ENCODE measurements around the gene ESPN. TPM values are rescaled to one million over a fixed set of nuclear protein-coding genes. Genes with fewer than 3 reads are reported as not detected.

Gene ESPN
- total RNA-seq, 4 donors from 2014 or later: 0.33 to 1.0 (median 1.0) TPM; not detected in 1

GRCh38 chr1:6414881-6415626, 9.5 kb upstream of the ESPN start:
- WGBS: 71% methylated on average over 14 of the region's 17 CpGs
- DNase-seq (ENCODE audit: extremely low spot score): no peak
- Histone ChIP-seq H3K27ac (replicated peaks in 1 of 4) (no peak overlapping the region), H3K4me3 (no peak overlapping the region), H3K27me3 (peaks cover 7 to 99% (median 43%) of the 10 kb centered on the region in 4 donors), H3K4me1 (peaks cover 15 to 20% (median 17%) of the 10 kb centered on the region in 4 donors), H3K36me3 (no peaks in the 10 kb centered on the region), H3K9me3 (no peaks in the 10 kb centered on the region)
- intact Hi-C loops (cut with DNase I): no loop called here
- TF ChIP-seq POLR2A (IDR thresholded peaks at IDR 0.05; ENCODE audit: low read depth): no peak
- no peak for TF ChIP-seq EP300 (IDR thresholded peaks at IDR 0.05)
- no peak for TF ChIP-seq CTCF (IDR thresholded peaks at IDR 0.05)
- TF ChIP-seq POLR2AphosphoS5 (IDR thresholded peaks at IDR 0.05): no peak

- no peak for DNase-seq (ENCODE audit: extremely low spot score)
- H3K9me3 ChIP-seq: no peaks in the 10 kb centered on the region
- intact Hi-C loops (cut with DNase I): no loop called here
- peaks cover 7 to 100% (median 53%) of the 10 kb centered on the region in 4 donors for H3K27me3 ChIP-seq
- H3K36me3 ChIP-seq: no peaks in the 10 kb centered on the region
- H3K4me1 ChIP-seq: peaks cover 22 to 29% (median 26%) of the 10 kb centered on the region in 4 donors
- no peak overlapping the region for H3K27ac ChIP-seq (replicated peaks in 1 of 4)
- WGBS: 94% methylated on average over 6 of the region's 8 CpGs
- TF ChIP-seq POLR2A (IDR thresholded peaks at IDR 0.05; ENCODE audit: low read depth) (no peak), EP300 (IDR thresholded peaks at IDR 0.05) (no peak), POLR2AphosphoS5 (IDR thresholded peaks at IDR 0.05) (no peak), CTCF (IDR thresholded peaks at IDR 0.05) (no peak)
- no peak overlapping the region for H3K4me3 ChIP-seq
Measured at GRCh38 chr1:6416295-6416656, 8.3 kb upstream of the ESPN start.

- Histone ChIP-seq H3K27ac (replicated peaks in 1 of 4) (no peak overlapping the region), H3K4me1 (peaks cover 22 to 29% (median 26%) of the 10 kb centered on the region in 4 donors), H3K27me3 (peaks cover 7 to 100% (median 54%) of the 10 kb centered on the region in 4 donors), H3K36me3 (no peaks in the 10 kb centered on the region), H3K4me3 (no peak overlapping the region), H3K9me3 (no peaks in the 10 kb centered on the region)
- DNase-seq (ENCODE audit: extremely low spot score): no peak
- no peak for TF ChIP-seq EP300 (IDR thresholded peaks at IDR 0.05)
- no peak for TF ChIP-seq CTCF (IDR thresholded peaks at IDR 0.05)
- TF ChIP-seq POLR2A (IDR thresholded peaks at IDR 0.05; ENCODE audit: low read depth): no peak
- no peak for TF ChIP-seq POLR2AphosphoS5 (IDR thresholded peaks at IDR 0.05)
- WGBS: 88% methylated on average over 5 of the region's 5 CpGs
- intact Hi-C loops (cut with DNase I): no loop called here
Measured at GRCh38 chr1:6416906-6417305, 7.7 kb upstream of the ESPN start.

- H3K36me3 ChIP-seq: no peaks in the 10 kb centered on the region
- no peaks in the 10 kb centered on the region for H3K9me3 ChIP-seq
- H3K4me1 ChIP-seq: peaks cover 26 to 33% (median 31%) of the 10 kb centered on the region in 4 donors
- 78% methylated on average over 4 of the region's 8 CpGs for WGBS
- DNase-seq (ENCODE audit: extremely low spot score): no peak
- no peak overlapping the region for H3K4me3 ChIP-seq
- TF ChIP-seq CTCF (IDR thresholded peaks at IDR 0.05): no peak
- no peak for TF ChIP-seq POLR2AphosphoS5 (IDR thresholded peaks at IDR 0.05)
- no peak for TF ChIP-seq EP300 (IDR thresholded peaks at IDR 0.05)
- TF ChIP-seq POLR2A (IDR thresholded peaks at IDR 0.05; ENCODE audit: low read depth): no peak
- no peak overlapping the region for H3K27ac ChIP-seq (replicated peaks in 1 of 4)
- H3K27me3 ChIP-seq: peaks cover 7 to 100% (median 55%) of the 10 kb centered on the region in 4 donors
- intact Hi-C loops (cut with DNase I): no loop called here
Measured at GRCh38 chr1:6417961-6418667, 6.5 kb upstream of the ESPN start.
